ENCODE measurements around the gene MTMR12. TPM values are rescaled to one million over a fixed set of nuclear protein-coding genes. Genes with fewer than 3 reads are reported as not detected.

MTMR12 gene
- total and polyA plus RNA-seq, 2 of the 13 experiments (the other 11 are each of a cell fraction or from before 2014, with no cell fraction given), result 23.4 to 36.6 TPM

- TF ChIP-seq, protein P1, sequence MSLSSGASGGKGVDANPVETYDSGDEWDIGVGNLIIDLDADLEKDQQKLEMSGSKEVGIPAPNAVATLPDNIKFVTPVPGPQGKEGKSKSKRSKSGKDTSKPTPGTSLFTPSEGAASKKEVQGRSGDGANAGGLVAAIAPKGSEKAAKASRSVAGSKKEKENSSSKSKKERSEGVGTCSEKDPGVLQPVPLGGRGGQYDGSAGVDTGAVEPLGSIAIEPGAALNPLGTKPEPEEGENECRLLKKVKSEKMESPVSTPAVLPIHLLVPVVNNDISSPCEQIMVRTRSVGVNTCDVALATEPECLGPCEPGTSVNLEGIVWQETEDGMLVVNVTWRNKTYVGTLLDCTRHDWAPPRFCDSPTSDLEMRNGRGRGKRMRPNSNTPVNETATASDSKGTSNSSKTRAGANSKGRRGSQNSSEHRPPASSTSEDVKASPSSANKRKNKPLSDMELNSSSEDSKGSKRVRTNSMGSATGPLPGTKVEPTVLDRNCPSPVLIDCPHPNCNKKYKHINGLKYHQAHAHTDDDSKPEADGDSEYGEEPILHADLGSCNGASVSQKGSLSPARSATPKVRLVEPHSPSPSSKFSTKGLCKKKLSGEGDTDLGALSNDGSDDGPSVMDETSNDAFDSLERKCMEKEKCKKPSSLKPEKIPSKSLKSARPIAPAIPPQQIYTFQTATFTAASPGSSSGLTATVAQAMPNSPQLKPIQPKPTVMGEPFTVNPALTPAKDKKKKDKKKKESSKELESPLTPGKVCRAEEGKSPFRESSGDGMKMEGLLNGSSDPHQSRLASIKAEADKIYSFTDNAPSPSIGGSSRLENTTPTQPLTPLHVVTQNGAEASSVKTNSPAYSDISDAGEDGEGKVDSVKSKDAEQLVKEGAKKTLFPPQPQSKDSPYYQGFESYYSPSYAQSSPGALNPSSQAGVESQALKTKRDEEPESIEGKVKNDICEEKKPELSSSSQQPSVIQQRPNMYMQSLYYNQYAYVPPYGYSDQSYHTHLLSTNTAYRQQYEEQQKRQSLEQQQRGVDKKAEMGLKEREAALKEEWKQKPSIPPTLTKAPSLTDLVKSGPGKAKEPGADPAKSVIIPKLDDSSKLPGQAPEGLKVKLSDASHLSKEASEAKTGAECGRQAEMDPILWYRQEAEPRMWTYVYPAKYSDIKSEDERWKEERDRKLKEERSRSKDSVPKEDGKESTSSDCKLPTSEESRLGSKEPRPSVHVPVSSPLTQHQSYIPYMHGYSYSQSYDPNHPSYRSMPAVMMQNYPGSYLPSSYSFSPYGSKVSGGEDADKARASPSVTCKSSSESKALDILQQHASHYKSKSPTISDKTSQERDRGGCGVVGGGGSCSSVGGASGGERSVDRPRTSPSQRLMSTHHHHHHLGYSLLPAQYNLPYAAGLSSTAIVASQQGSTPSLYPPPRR (CRISPR knock-in tag; IDR thresholded peaks at IDR 0.05; ENCODE audit: borderline replicate concordance), result no peak
- no peak for TF ChIP-seq JUNB (CRISPR knock-in tag; IDR thresholded peaks at IDR 0.05; ENCODE audit: borderline replicate concordance)
- TF ChIP-seq ZBTB1 (CRISPR knock-in tag; IDR thresholded peaks at IDR 0.05; ENCODE audit: borderline replicate concordance), result no peak
Measured at GRCh38 chr5:32244017-32244416, 68.7 kb downstream of the MTMR12 start (continued).

- Histone ChIP-seq H3K79me2 (ENCODE audit: insufficient read depth, low read length) (no peaks in the 10 kb centered on the region), H3K9ac (ENCODE audit: insufficient read depth, low read depth, low read length) (no peak overlapping the region), H3K4me3 (replicated peaks in 1 of 3; ENCODE audit: insufficient read depth in 1 of 3, low read depth in 2 of 3, low read length in 3 of 3) (no peak overlapping the region), H3K27ac (ENCODE audit: extremely low read length, insufficient read depth, low read length) (no peak overlapping the region), H3K36me3 (replicated peaks in 1 of 2; ENCODE audit: control insufficient read depth in 1 of 2, insufficient read depth in 2 of 2, low read length in 2 of 2) (peaks cover 25 to 72% of the 10 kb centered on the region in 2 experiments), H3K4me2 (ENCODE audit: low read depth, low read length) (no peak overlapping the region), H3K4me1 (ENCODE audit: insufficient read depth, low read length) (peaks cover 18% of the 10 kb centered on the region), H4K20me1 (ENCODE audit: insufficient read depth, low read length) (no peaks in the 10 kb centered on the region), H3K9me3 (ENCODE audit: low read length) (no peaks in the 10 kb centered on the region), H3K27me3 (ENCODE audit: control insufficient read depth in 1 of 2, insufficient read depth in 2 of 2, low read length in 2 of 2) (no peaks in the 10 kb centered on the region), H2AFZ (ENCODE audit: low read length) (no peak overlapping the region)
- ChIA-PET POLR2A (interaction anchor here (0.6 kb wide), 1 partner anchor 88 kb away, joined by 4 read pairs; no protein-coding TSS in a partner anchor), CTCF (ENCODE audit: low intra/inter-chr PET ratio, low total read pairs) (no interaction called here)
- in situ Hi-C loops (cut with HindIII; ENCODE audit: extremely low pct_ligation_motif_present, low pct_unique_long_range_greater_than_20kb) (no loop called here), intact Hi-C loops (cut with micrococcal nuclease; ENCODE audit: unreplicated experiment) (no loop called here)
- ATAC-seq (no peak), DNase-seq (ENCODE audit: low spot score) (no peak), FAIRE-seq (no peak)
- TSS peak; percentile 27 for BruUV-seq (replicated peaks)
- WGBS (ENCODE audit: low lambda C conversion rate), result 97% methylated on average over 7 of the region's 7 CpGs
- TF ChIP-seq, protein P2, sequence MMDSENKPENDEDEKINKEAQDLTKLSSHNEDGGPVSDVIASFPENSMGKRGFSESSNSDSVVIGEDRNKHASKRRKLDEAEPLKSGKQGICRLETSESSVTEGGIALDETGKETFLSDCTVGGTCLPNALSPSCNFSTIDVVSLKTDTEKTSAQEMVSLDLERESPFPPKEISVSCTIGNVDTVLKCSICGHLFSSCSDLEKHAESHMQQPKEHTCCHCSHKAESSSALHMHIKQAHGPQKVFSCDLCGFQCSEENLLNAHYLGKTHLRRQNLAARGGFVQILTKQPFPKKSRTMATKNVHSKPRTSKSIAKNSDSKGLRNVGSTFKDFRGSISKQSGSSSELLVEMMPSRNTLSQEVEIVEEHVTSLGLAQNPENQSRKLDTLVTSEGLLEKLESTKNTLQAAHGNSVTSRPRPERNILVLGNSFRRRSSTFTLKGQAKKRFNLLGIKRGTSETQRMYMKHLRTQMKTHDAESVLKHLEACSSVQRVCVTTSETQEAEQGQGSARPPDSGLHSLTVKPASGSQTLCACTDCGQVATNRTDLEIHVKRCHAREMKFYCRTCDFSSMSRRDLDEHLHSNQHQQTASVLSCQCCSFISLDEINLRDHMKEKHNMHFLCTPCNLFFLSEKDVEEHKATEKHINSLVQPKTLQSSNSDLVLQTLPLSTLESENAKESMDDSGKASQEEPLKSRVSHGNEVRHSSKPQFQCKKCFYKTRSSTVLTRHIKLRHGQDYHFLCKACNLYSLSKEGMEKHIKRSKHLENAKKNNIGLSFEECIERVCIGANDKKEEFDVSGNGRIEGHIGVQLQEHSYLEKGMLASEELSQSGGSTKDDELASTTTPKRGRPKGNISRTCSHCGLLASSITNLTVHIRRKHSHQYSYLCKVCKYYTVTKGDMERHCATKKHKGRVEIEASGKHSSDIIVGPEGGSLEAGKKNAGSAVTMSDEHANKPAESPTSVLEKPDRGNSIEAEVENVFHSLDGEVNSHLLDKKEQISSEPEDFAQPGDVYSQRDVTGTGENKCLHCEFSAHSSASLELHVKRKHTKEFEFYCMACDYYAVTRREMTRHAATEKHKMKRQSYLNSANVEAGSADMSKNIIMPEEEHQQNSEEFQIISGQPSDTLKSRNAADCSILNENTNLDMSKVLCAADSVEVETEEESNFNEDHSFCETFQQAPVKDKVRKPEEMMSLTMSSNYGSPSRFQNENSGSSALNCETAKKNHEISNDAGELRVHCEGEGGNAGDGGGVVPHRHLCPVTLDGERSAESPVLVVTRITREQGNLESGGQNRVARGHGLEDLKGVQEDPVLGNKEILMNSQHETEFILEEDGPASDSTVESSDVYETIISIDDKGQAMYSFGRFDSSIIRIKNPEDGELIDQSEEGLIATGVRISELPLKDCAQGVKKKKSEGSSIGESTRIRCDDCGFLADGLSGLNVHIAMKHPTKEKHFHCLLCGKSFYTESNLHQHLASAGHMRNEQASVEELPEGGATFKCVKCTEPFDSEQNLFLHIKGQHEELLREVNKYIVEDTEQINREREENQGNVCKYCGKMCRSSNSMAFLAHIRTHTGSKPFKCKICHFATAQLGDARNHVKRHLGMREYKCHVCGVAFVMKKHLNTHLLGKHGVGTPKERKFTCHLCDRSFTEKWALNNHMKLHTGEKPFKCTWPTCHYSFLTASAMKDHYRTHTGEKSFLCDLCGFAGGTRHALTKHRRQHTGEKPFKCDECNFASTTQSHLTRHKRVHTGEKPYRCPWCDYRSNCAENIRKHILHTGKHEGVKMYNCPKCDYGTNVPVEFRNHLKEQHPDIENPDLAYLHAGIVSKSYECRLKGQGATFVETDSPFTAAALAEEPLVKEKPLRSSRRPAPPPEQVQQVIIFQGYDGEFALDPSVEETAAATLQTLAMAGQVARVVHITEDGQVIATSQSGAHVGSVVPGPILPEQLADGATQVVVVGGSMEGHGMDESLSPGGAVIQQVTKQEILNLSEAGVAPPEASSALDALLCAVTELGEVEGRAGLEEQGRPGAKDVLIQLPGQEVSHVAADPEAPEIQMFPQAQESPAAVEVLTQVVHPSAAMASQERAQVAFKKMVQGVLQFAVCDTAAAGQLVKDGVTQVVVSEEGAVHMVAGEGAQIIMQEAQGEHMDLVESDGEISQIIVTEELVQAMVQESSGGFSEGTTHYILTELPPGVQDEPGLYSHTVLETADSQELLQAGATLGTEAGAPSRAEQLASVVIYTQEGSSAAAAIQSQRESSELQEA (CRISPR knock-in tag; IDR thresholded peaks at IDR 0.05; ENCODE audit: not compliant biosample characterization), result no peak
Measured at GRCh38 chr5:32241034-32241783, 71.5 kb downstream of the MTMR12 start.

Data from HepG2 (cell line).